ACC112 (cell line): Measurements from ENCODE around the gene RPS19BP1.

Experiments
- H2AFZ ChIP-seq: fragments of 200-600 bp; sonication (generic); one replicate; pipeline ENCODE4 v1.6.0; 2017; ENCODE audit warnings: antibody characterized with exemption, low read length; ENCODE audit not compliant: unreplicated experiment
- H3K27ac ChIP-seq: fragments of 200-600 bp; sonication (generic); 2 replicates; pipeline ENCODE4 v1.5.1; 2014; ENCODE audit warnings: low read depth, mild to moderate bottlenecking, antibody characterized with exemption, low read length, moderate library complexity
- H3K27me3 ChIP-seq: fragments of 200-600 bp; sonication (generic); 2 replicates; pipeline ENCODE4 v1.6.1; 2014; ENCODE audit warnings: mild to moderate bottlenecking, antibody characterized with exemption, low read length, moderate library complexity, mixed read lengths; ENCODE audit not compliant: insufficient read depth
- H3K36me3 ChIP-seq: fragments of 200-600 bp; sonication (generic); 2 replicates; pipeline ENCODE4 v1.6.1; 2016; ENCODE audit warnings: mild to moderate bottlenecking, antibody characterized with exemption, low read length, moderate library complexity, mixed read lengths; ENCODE audit not compliant: insufficient read depth
- H3K4me1 ChIP-seq: fragments of 200-600 bp; sonication (generic); one replicate; pipeline ENCODE4 v1.6.1; 2016; ENCODE audit warnings: low read length, mixed read lengths; ENCODE audit not compliant: insufficient read depth, unreplicated experiment, control insufficient read depth
- H3K4me3 ChIP-seq: fragments of 200-600 bp; sonication (generic); 2 replicates; pipeline ENCODE4 v1.5.1; 2014; ENCODE audit warnings: mild to moderate bottlenecking, low read depth, low read length
- H3K79me2 ChIP-seq: fragments of 200-600 bp; sonication (generic); one replicate; pipeline ENCODE4 v1.6.0; 2016; ENCODE audit warnings: low read length; ENCODE audit not compliant: control insufficient read depth, unreplicated experiment, insufficient read depth

The RPS19BP1 gene

GRCh38 chr22:39489094-39490068 is 43.2 kb downstream of the RPS19BP1 start:
- H3K36me3 ChIP-seq: no peaks in the 10 kb centered on the region
- H3K27ac ChIP-seq: no peak overlapping the region
- H3K27me3 ChIP-seq: no peaks in the 10 kb centered on the region
- H3K79me2 ChIP-seq: no peaks in the 10 kb centered on the region
- H2AFZ ChIP-seq: no peak overlapping the region
- H3K4me3 ChIP-seq: no peak overlapping the region
- peaks cover 10% of the 10 kb centered on the region for H3K4me1 ChIP-seq

GRCh38 chr22:39488563-39489083 is 43.9 kb downstream of the RPS19BP1 start:
- H3K79me2 ChIP-seq: no peaks in the 10 kb centered on the region
- H3K4me3 ChIP-seq: no peak overlapping the region
- no peak overlapping the region for H3K27ac ChIP-seq
- H3K27me3 ChIP-seq: no peaks in the 10 kb centered on the region
- no peak overlapping the region for H2AFZ ChIP-seq
- peaks cover 2% of the 10 kb centered on the region for H3K4me1 ChIP-seq
- no peaks in the 10 kb centered on the region for H3K36me3 ChIP-seq

- Histone ChIP-seq H3K4me1 (no peaks in the 10 kb centered on the region), H3K79me2 (no peaks in the 10 kb centered on the region), H3K4me3 (no peak overlapping the region), H2AFZ (no peak overlapping the region), H3K36me3 (no peaks in the 10 kb centered on the region), H3K27ac (no peak overlapping the region), H3K27me3 (no peaks in the 10 kb centered on the region)
Observed at GRCh38 chr22:39487826-39488520, 44.6 kb downstream of the RPS19BP1 start.

- no peak overlapping the region for H2AFZ ChIP-seq
- H3K27ac ChIP-seq: no peak overlapping the region
- no peaks in the 10 kb centered on the region for H3K27me3 ChIP-seq
- no peaks in the 10 kb centered on the region for H3K4me1 ChIP-seq
- no peaks in the 10 kb centered on the region for H3K36me3 ChIP-seq
- no peak overlapping the region for H3K4me3 ChIP-seq
- H3K79me2 ChIP-seq: no peaks in the 10 kb centered on the region
Observed at GRCh38 chr22:39486951-39487825, 45.4 kb downstream of the RPS19BP1 start.

- H3K4me1 ChIP-seq: no peaks in the 10 kb centered on the region
- no peaks in the 10 kb centered on the region for H3K36me3 ChIP-seq
- no peak overlapping the region for H2AFZ ChIP-seq
- H3K79me2 ChIP-seq: no peaks in the 10 kb centered on the region
- no peak overlapping the region for H3K4me3 ChIP-seq
- no peak overlapping the region for H3K27ac ChIP-seq
- no peaks in the 10 kb centered on the region for H3K27me3 ChIP-seq
Observed at GRCh38 chr22:39482768-39483167, 49.8 kb downstream of the RPS19BP1 start.

GRCh38 chr22:39481595-39481994 is 51.0 kb downstream of the RPS19BP1 start:
- Histone ChIP-seq H3K79me2 (no peaks in the 10 kb centered on the region), H3K36me3 (no peaks in the 10 kb centered on the region), H3K27ac (no peak overlapping the region)

GRCh38 chr22:39481054-39481453 is 51.5 kb downstream of the RPS19BP1 start:
- H2AFZ ChIP-seq: no peak overlapping the region
- no peaks in the 10 kb centered on the region for H3K4me1 ChIP-seq
- no peaks in the 10 kb centered on the region for H3K79me2 ChIP-seq
- no peaks in the 10 kb centered on the region for H3K36me3 ChIP-seq
- H3K27ac ChIP-seq: no peak overlapping the region
- no peaks in the 10 kb centered on the region for H3K27me3 ChIP-seq
- H3K4me3 ChIP-seq: no peak overlapping the region

More at GRCh38 chr22:39481595-39481994, 51.0 kb downstream of the RPS19BP1 start:
- Histone ChIP-seq H3K4me1 (no peaks in the 10 kb centered on the region), H3K27me3 (no peaks in the 10 kb centered on the region), H2AFZ (no peak overlapping the region), H3K4me3 (no peak overlapping the region)

GRCh38 chr22:39480557-39480956 is 52.0 kb downstream of the RPS19BP1 start:
- Histone ChIP-seq H3K4me1 (no peaks in the 10 kb centered on the region), H3K27me3 (no peaks in the 10 kb centered on the region), H2AFZ (no peak overlapping the region), H3K27ac (no peak overlapping the region), H3K36me3 (no peaks in the 10 kb centered on the region), H3K79me2 (no peaks in the 10 kb centered on the region), H3K4me3 (no peak overlapping the region)

GRCh38 chr22:39479254-39479653 is 53.3 kb downstream of the RPS19BP1 start:
- Histone ChIP-seq H3K36me3 (no peaks in the 10 kb centered on the region), H2AFZ (no peak overlapping the region), H3K4me3 (no peak overlapping the region), H3K27me3 (no peaks in the 10 kb centered on the region), H3K4me1 (no peaks in the 10 kb centered on the region), H3K79me2 (no peaks in the 10 kb centered on the region), H3K27ac (no peak overlapping the region)
